GM23338 (cell line): ENCODE data around the gene ID3.

Experiments
- CREB1 ChIP-seq: fragments of 250-450 bp; sonication (Bioruptor Pico); IDR thresholded peaks from 2 replicates; pipeline ENCODE4 v1.5.0; 2020; ENCODE audit warnings: low read depth, mild to moderate bottlenecking, moderate library complexity
- TF ChIP-seq, protein P1 (sequence below), 2 experiments: fragments of 200-600 bp in 1 of 2; sonication (generic) in 1 of 2; conservative IDR thresholded peaks; 2 replicates each; pipeline versions ENCODE4 v1.5.1 to v1.6.1; 2016 to 2017; ENCODE audit warnings: antibody characterized with exemption in 2 of 2, low read depth in 2 of 2, mild to moderate bottlenecking in 2 of 2, moderate library complexity in 1 of 2

DNA sequence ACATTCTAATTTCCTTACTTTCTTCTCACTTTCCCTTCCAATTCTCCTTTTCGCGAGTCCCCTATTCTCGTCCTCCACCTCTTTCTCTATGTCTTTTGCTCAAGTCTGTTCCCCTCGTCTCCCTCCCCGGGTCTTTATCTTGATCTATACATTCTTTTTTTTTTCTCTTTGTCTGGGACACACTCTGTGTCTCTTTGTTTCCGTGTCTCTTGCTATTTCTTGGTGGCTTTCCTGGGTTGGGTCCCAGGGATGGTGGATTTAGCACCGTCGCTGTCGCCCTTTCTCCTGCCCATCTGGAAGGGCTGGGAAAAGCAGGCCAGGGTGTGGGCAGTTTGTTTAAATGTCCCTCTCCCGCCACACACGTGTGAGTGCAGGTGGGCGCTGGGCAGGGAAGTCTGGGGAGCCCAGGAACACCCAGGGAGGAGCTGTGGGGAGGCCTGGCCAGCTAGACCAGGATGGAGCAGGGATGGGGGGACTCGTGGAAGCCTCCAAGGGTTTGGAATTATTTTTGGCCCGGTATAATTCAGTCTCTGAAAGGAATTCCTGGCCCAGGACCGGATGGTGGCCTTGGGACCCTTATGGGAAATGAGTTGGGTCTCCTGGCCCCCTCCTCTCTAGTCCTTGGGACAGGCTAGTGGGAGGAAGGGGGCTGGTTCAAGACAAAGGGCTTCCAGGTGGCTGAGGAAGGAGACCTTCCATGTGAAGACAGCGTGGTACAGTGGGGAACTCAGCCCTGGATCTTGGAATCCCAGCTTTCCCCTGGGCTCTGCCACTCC is 9.5 kb upstream of the ID3 start:
- TF ChIP-seq, protein P1, sequence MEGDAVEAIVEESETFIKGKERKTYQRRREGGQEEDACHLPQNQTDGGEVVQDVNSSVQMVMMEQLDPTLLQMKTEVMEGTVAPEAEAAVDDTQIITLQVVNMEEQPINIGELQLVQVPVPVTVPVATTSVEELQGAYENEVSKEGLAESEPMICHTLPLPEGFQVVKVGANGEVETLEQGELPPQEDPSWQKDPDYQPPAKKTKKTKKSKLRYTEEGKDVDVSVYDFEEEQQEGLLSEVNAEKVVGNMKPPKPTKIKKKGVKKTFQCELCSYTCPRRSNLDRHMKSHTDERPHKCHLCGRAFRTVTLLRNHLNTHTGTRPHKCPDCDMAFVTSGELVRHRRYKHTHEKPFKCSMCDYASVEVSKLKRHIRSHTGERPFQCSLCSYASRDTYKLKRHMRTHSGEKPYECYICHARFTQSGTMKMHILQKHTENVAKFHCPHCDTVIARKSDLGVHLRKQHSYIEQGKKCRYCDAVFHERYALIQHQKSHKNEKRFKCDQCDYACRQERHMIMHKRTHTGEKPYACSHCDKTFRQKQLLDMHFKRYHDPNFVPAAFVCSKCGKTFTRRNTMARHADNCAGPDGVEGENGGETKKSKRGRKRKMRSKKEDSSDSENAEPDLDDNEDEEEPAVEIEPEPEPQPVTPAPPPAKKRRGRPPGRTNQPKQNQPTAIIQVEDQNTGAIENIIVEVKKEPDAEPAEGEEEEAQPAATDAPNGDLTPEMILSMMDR (conservative IDR thresholded peaks at IDR 0.05; ENCODE audit: low read depth in 2 of 2) = no peak
- TF ChIP-seq CREB1 (CRISPR knock-in tag) = no peak
